Urothelium cell line (cell line): Measurements from ENCODE around the gene OR4F15.
"Not testable (repeated sequence)": the region's sequence is repeated elsewhere in the genome, so short reads cannot be mapped to it uniquely, and the experiment has no call there.

Experiments
- DNase-seq: peaks from one replicate; pipeline ENCODE4 v3.0.0; 2011; ENCODE audit warnings: low spot score, mixed read lengths
- FAIRE-seq: peaks from 2 replicates; lab custom pipeline; 2011; peaks lifted over from hg19 to GRCh38; lab: Jason Lieb, UNC

Gene OR4F15

GRCh38 chr15:101811902-101812301 is at the start of gene OR4F15:
Gene OR4F15, plus strand, starts transcription at chr15:101812202. Its CDS starts 5,985 bp downstream, at chr15:101818187.
- no peak for DNase-seq
- FAIRE-seq, result no peak

GRCh38 chr15:101764669-101765339 is 47.2 kb upstream of the OR4F15 start:
- FAIRE-seq, DNase-seq: not testable (repeated sequence)

- not testable (repeated sequence) for FAIRE-seq, DNase-seq
These were observed 46.7 kb upstream of the OR4F15 start for GRCh38 chr15:101765340-101765671.

- FAIRE-seq, result no peak
- DNase-seq, result no peak
These were observed 46.1 kb upstream of the OR4F15 start for GRCh38 chr15:101765772-101766456.

GRCh38 chr15:101767083-101767640 is 44.8 kb upstream of the OR4F15 start:
- not testable (repeated sequence) for FAIRE-seq, DNase-seq

- DNase-seq (no peak), FAIRE-seq (no peak)
These were observed 39.1 kb upstream of the OR4F15 start for GRCh38 chr15:101772921-101773320.

- FAIRE-seq (no peak), DNase-seq (no peak)
These were observed 38.4 kb upstream of the OR4F15 start for GRCh38 chr15:101773496-101774100.

- no peak for FAIRE-seq
These were observed 36.9 kb upstream of the OR4F15 start for GRCh38 chr15:101775136-101775535.

GRCh38 chr15:101778576-101778975 is 33.4 kb upstream of the OR4F15 start:
- not testable (repeated sequence) for DNase-seq, FAIRE-seq

More at GRCh38 chr15:101775136-101775535, 36.9 kb upstream of the OR4F15 start:
- DNase-seq, result no peak

GRCh38 chr15:101780225-101780624 is 31.8 kb upstream of the OR4F15 start:
- not testable (repeated sequence) for DNase-seq, FAIRE-seq

GRCh38 chr15:101781928-101782327 is 30.1 kb upstream of the OR4F15 start:
- DNase-seq (no peak), FAIRE-seq (peak; percentile 17)

GRCh38 chr15:101784644-101785043 is 27.4 kb upstream of the OR4F15 start:
- FAIRE-seq, result no peak
- DNase-seq, result no peak

- not testable (repeated sequence) for DNase-seq, FAIRE-seq
These were observed 25.6 kb upstream of the OR4F15 start for GRCh38 chr15:101786422-101786821.

GRCh38 chr15:101788001-101788400 is 24.0 kb upstream of the OR4F15 start:
- DNase-seq, FAIRE-seq: not testable (repeated sequence)

GRCh38 chr15:101788503-101789269 is 23.3 kb upstream of the OR4F15 start:
- FAIRE-seq, DNase-seq: not testable (repeated sequence)

- FAIRE-seq, DNase-seq: not testable (repeated sequence)
These were observed 21.3 kb upstream of the OR4F15 start for GRCh38 chr15:101790748-101791147.

- DNase-seq, result not testable (repeated sequence)
- peak; percentile 17 for FAIRE-seq
These were observed 18.0 kb upstream of the OR4F15 start for GRCh38 chr15:101793981-101794380.

- DNase-seq (peak; percentile 44), FAIRE-seq (no peak)
These were observed 16.5 kb upstream of the OR4F15 start for GRCh38 chr15:101795455-101795854.

GRCh38 chr15:101799665-101800064 is 12.3 kb upstream of the OR4F15 start:
- no peak for FAIRE-seq
- DNase-seq, result no peak

GRCh38 chr15:101801048-101801447 is 11.0 kb upstream of the OR4F15 start:
- FAIRE-seq, result no peak
- DNase-seq, result no peak

- no peak for FAIRE-seq
- no peak for DNase-seq
These were observed 8.8 kb upstream of the OR4F15 start, which contains the start of gene OR4F6 for GRCh38 chr15:101803209-101803608. Gene OR4F6, plus strand, starts transcription at chr15:101803509. Its CDS starts 2,211 bp downstream, at chr15:101805720.
